ENCODE measurements around the gene KRT82. TPM values are rescaled to one million over a fixed set of nuclear protein-coding genes. Genes with fewer than 3 reads are reported as not detected.

KRT82 gene
- total and polyA plus RNA-seq, 7 donors: not detected

- no peak for DNase-seq
- intact Hi-C loops (cut with DNase I): no loop called here
- Histone ChIP-seq H3K36me3 (ENCODE audit: insufficient read depth in 1 of 2, low read depth in 1 of 2) (no peaks in the 10 kb centered on the region), H3K9me3 (no peaks in the 10 kb centered on the region), H3K27me3 (ENCODE audit: insufficient read depth in 3 of 3, low read length in 2 of 3) (peaks cover 0 to 2% (median 0%) of the 10 kb centered on the region in 3 donors), H3K27ac (no peak overlapping the region), H3K4me3 (no peak overlapping the region), H3K4me1 (no peaks in the 10 kb centered on the region)
- WGBS, 3 donors: 81 to 95% (median 90%) methylated on average over 2 of the region's 2 CpGs
- ATAC-seq: no peak
- TF ChIP-seq CTCF (IDR thresholded peaks at IDR 0.05): no peak
These were observed 23.3 kb downstream of the KRT82 start for GRCh38 chr12:52382854-52383253.

GRCh38 chr12:52381206-52381605, 24.9 kb downstream of the KRT82 start:
- Histone ChIP-seq H3K36me3 (ENCODE audit: insufficient read depth in 1 of 2, low read depth in 1 of 2) (no peaks in the 10 kb centered on the region), H3K9me3 (no peaks in the 10 kb centered on the region), H3K4me3 (no peak overlapping the region), H3K27me3 (ENCODE audit: insufficient read depth in 3 of 3, low read length in 2 of 3) (peaks cover 0 to 5% (median 2%) of the 10 kb centered on the region in 3 donors), H3K27ac (no peak overlapping the region), H3K4me1 (no peaks in the 10 kb centered on the region)
- ATAC-seq: no peak
- TF ChIP-seq CTCF (IDR thresholded peaks at IDR 0.05): no peak
- 86 to 91% (median 87%) methylated on average over 8 of the region's 8 CpGs for WGBS, 3 donors
- intact Hi-C loops (cut with DNase I): no loop called here
- DNase-seq: no peak

- Histone ChIP-seq H3K9me3 (no peaks in the 10 kb centered on the region), H3K36me3 (ENCODE audit: insufficient read depth in 1 of 2, low read depth in 1 of 2) (no peaks in the 10 kb centered on the region), H3K4me1 (no peaks in the 10 kb centered on the region), H3K27me3 (ENCODE audit: insufficient read depth in 3 of 3, low read length in 2 of 3) (peaks cover 0 to 5% (median 2%) of the 10 kb centered on the region in 3 donors), H3K27ac (no peak overlapping the region), H3K4me3 (no peak overlapping the region)
- DNase-seq: no peak
- peak in 1 of 4 donors; percentile 44 for ATAC-seq
- intact Hi-C loops (cut with DNase I): no loop called here
- WGBS, 3 donors: 27 to 30% (median 27%) methylated on average over 14 to 15 of the region's 15 CpGs
- TF ChIP-seq CTCF (IDR thresholded peaks at IDR 0.05): peak; percentile 17
These were observed 25.9 kb downstream of the KRT82 start for GRCh38 chr12:52380271-52380694.

GRCh38 chr12:52379536-52379935, 26.6 kb downstream of the KRT82 start:
- Histone ChIP-seq H3K27ac (no peak overlapping the region), H3K27me3 (ENCODE audit: insufficient read depth in 3 of 3, low read length in 2 of 3) (peaks cover 0 to 5% (median 2%) of the 10 kb centered on the region in 3 donors), H3K9me3 (no peaks in the 10 kb centered on the region), H3K36me3 (ENCODE audit: insufficient read depth in 1 of 2, low read depth in 1 of 2) (no peaks in the 10 kb centered on the region), H3K4me1 (no peaks in the 10 kb centered on the region), H3K4me3 (no peak overlapping the region)
- WGBS, 3 donors: 87 to 94% (median 92%) methylated on average over 6 of the region's 6 CpGs
- intact Hi-C loops (cut with DNase I): loop anchor here (10.0 kb wide), 2 partner anchors 495 to 595 kb away; no protein-coding TSS in a partner anchor
- TF ChIP-seq CTCF (IDR thresholded peaks at IDR 0.05): no peak
- no peak for ATAC-seq
- no peak for DNase-seq

- Histone ChIP-seq H3K4me3 (no peak overlapping the region), H3K9me3 (no peaks in the 10 kb centered on the region), H3K27ac (no peak overlapping the region), H3K36me3 (ENCODE audit: insufficient read depth in 1 of 2, low read depth in 1 of 2) (no peaks in the 10 kb centered on the region), H3K27me3 (ENCODE audit: insufficient read depth in 3 of 3, low read length in 2 of 3) (peaks cover 0 to 5% (median 2%) of the 10 kb centered on the region in 3 donors), H3K4me1 (no peaks in the 10 kb centered on the region)
- TF ChIP-seq CTCF (IDR thresholded peaks at IDR 0.05): no peak
- intact Hi-C loops (cut with DNase I): loop anchor here (10.0 kb wide), 2 partner anchors 497 to 597 kb away; no protein-coding TSS in a partner anchor
- ATAC-seq (no peak), DNase-seq (no peak)
- 80 to 90% (median 88%) methylated on average over 16 to 19 of the region's 19 CpGs for WGBS, 3 donors
These were observed 28.0 kb downstream of the KRT82 start for GRCh38 chr12:52378091-52378490.
